ENCODE data around the gene LRRC37A3. TPM values are rescaled to one million over a fixed set of nuclear protein-coding genes. Genes with fewer than 3 reads are reported as not detected.

The LRRC37A3 gene
- total RNA-seq (2022; extraction: Qiagen RNA extraction): 2.1 to 3.6 TPM (median 2.2 TPM) in 5 replicates

DNA sequence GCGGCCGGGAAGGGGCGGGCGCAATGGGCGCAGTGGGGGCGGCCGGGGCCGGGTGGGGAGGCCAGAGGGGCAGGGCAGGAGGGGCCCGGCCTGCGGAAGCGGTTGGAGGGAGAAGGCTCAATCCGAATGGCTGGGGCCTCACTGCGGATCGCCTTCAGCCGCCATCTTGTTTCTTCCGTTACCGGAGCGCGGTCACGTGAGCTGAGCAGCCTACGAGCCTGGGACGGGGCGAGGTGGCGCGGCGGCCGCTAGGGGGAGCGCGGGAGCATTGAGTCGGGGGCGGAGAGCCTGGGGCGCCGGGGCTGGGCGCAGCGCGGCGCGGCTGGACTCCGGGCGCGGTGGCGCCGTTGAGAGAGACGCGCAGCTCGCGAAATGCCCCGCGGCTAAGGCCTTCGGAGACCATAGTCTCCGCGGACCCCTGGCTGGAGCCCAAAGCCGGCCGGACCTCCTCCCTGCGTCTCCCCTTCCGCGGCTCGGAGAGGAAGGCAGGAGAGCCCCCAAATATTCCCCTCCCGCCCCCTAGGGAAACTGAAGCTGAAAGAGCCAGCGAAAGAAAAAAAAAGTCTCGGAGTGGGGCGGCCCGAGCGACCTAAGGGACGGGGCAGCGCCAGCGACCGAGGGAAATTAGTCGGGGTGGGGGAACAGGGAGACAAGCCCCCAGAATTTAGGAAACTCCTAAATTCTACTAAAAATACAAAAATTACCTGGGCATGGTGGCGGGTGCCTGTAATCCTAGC is at the start of gene LRRC37A3:
Gene LRRC37A3, minus strand, starts transcription at position 190 of the 737 bp plus-strand sequence. CDS start 22,221 bp downstream, outside the sequence.

Other genes starting within 250 kb of the LRRC37A3 start
- 32.3 to 49.4 TPM (median 42.9 TPM) in 5 replicates for gene GNA13, start 137.3 kb upstream of the LRRC37A3 start, total RNA-seq (2022; extraction: Qiagen RNA extraction)
- 6.3 to 8.0 TPM (median 7.0 TPM) in 5 replicates for gene RGS9, start 217.9 kb upstream of the LRRC37A3 start, total RNA-seq (2022; extraction: Qiagen RNA extraction)

Data from A549 treated with dexamethasone at 1 μM for 4 hours (cell line).